WTC11 (cell line): ENCODE measurements around the gene SBSN. TPM values are rescaled to one million over a fixed set of nuclear protein-coding genes. Genes with fewer than 3 reads are reported as not detected.

Source experiments
- ATAC-seq: fragments of 200-7000 bp; cut with Tn5 transposase; 2 replicates; pipeline ENCODE4 v1.10.0; 2021; ENCODE audit warnings: mild to moderate bottlenecking, moderate library complexity
- CTCF ChIA-PET: fragments of 300-600 bp; sonication (Branson Sonifier 250); formaldehyde crosslinking; loops from one replicate; lab custom pipeline; 2021; ENCODE audit warnings: antibody characterized with exemption; lab: Charles Lee
- POLR2A ChIA-PET: fragments of 350-600 bp; sonication (Branson Sonifier 250); formaldehyde crosslinking; loops from one replicate; lab custom pipeline; 2021; ENCODE audit warnings: antibody characterized with exemption; lab: Charles Lee
- DNase-seq: peaks from one replicate; pipeline ENCODE4 v3.0.0; 2021; ENCODE audit warnings: low spot score
- H3K27ac Mint-ChIP-seq: 2 replicates; pipeline ENCODE4 v1.8.0; 2021; ENCODE audit warnings: mixed read lengths
- H3K27me3 Mint-ChIP-seq: 2 replicates; pipeline ENCODE4 v1.8.0; 2021; ENCODE audit warnings: low read depth, mild to moderate bottlenecking, moderate library complexity, mixed read lengths
- H3K36me3 Mint-ChIP-seq: 2 replicates; pipeline ENCODE4 v1.8.0; 2021; ENCODE audit warnings: mixed read lengths
- H3K4me1 Mint-ChIP-seq: 2 replicates; pipeline ENCODE4 v1.8.0; 2022; ENCODE audit warnings: mixed read lengths
- H3K4me3 Mint-ChIP-seq: 2 replicates; pipeline ENCODE4 v1.8.0; 2021; ENCODE audit warnings: mild to moderate bottlenecking, moderate library complexity, mixed read lengths
- H3K9me3 Mint-ChIP-seq: 2 replicates; pipeline ENCODE4 v1.8.0; 2021; ENCODE audit warnings: mixed read lengths
- ATF2 ChIP-seq: sonication (generic); formaldehyde crosslinking; IDR thresholded peaks from 2 replicates; pipeline ENCODE4 v1.8.1; 2022; ENCODE audit warnings: low read depth, missing genetic modification reagents, borderline replicate concordance
- CDX4 ChIP-seq: fragments of 250-450 bp; sonication (Bioruptor Pico); IDR thresholded peaks from 2 replicates; pipeline ENCODE4 v1.9.0; 2021; ENCODE audit warnings: moderate library complexity, mild to moderate bottlenecking, inconsistent platforms, borderline replicate concordance
- CREB1 ChIP-seq: sonication (generic); formaldehyde crosslinking; IDR thresholded peaks from 2 replicates; pipeline ENCODE4 v1.8.0; 2023; ENCODE audit warnings: mild to moderate bottlenecking, missing genetic modification reagents
- CREM ChIP-seq: sonication (generic); formaldehyde crosslinking; IDR thresholded peaks from 2 replicates; pipeline ENCODE4 v1.8.1; 2022; ENCODE audit warnings: mild to moderate bottlenecking, missing genetic modification reagents, moderate library complexity
- E2F5 ChIP-seq: sonication (generic); formaldehyde crosslinking; IDR thresholded peaks from 2 replicates; pipeline ENCODE4 v1.8.1; 2022; ENCODE audit warnings: mild to moderate bottlenecking, moderate library complexity, missing genetic modification reagents
- FOXK1 ChIP-seq: sonication (generic); formaldehyde crosslinking; IDR thresholded peaks from 2 replicates; pipeline ENCODE4 v1.8.0; 2022; ENCODE audit warnings: mild to moderate bottlenecking, moderate library complexity, missing genetic modification reagents
- FOXP4 ChIP-seq: sonication (generic); formaldehyde crosslinking; IDR thresholded peaks from 2 replicates; pipeline ENCODE4 v1.8.0; 2022; ENCODE audit warnings: mild to moderate bottlenecking, missing genetic modification reagents
- GABPB1 ChIP-seq: sonication (generic); formaldehyde crosslinking; IDR thresholded peaks from 2 replicates; pipeline ENCODE4 v1.8.1; 2023; ENCODE audit warnings: mild to moderate bottlenecking, missing genetic modification reagents
- HMGA2 ChIP-seq: fragments of 250-450 bp; sonication (Bioruptor Pico); IDR thresholded peaks from 2 replicates; pipeline ENCODE4 v1.4.0; 2021; ENCODE audit warnings: mild to moderate bottlenecking, moderate library complexity
- HMGXB4 ChIP-seq: sonication (generic); formaldehyde crosslinking; IDR thresholded peaks from 2 replicates; pipeline ENCODE4 v1.8.1; 2023; ENCODE audit warnings: mild to moderate bottlenecking, moderate library complexity, missing genetic modification reagents
- MAX ChIP-seq: sonication (generic); formaldehyde crosslinking; IDR thresholded peaks from 2 replicates; pipeline ENCODE4 v1.8.0; 2022; ENCODE audit warnings: mild to moderate bottlenecking, missing genetic modification reagents
- MXD4 ChIP-seq: fragments of 250-450 bp; sonication (Bioruptor Pico); IDR thresholded peaks from 2 replicates; pipeline ENCODE4 v1.8.0; 2021; ENCODE audit warnings: mild to moderate bottlenecking, moderate library complexity, borderline replicate concordance
- MYBL2 ChIP-seq: sonication (generic); formaldehyde crosslinking; IDR thresholded peaks from 2 replicates; pipeline ENCODE4 v1.8.1; 2023; ENCODE audit warnings: mild to moderate bottlenecking, moderate library complexity, missing genetic modification reagents
- OVOL2 ChIP-seq: fragments of 250-450 bp; sonication (Bioruptor Pico); IDR thresholded peaks from 2 replicates; pipeline ENCODE4 v1.9.0; 2021; ENCODE audit warnings: mild to moderate bottlenecking, borderline replicate concordance
- SP1 ChIP-seq: sonication (generic); formaldehyde crosslinking; conservative IDR thresholded peaks from 2 replicates; pipeline ENCODE4 v1.8.1; 2022; ENCODE audit warnings: missing genetic modification reagents
- USF1 ChIP-seq: sonication (generic); formaldehyde crosslinking; IDR thresholded peaks from 2 replicates; pipeline ENCODE4 v1.8.0; 2022; ENCODE audit warnings: mild to moderate bottlenecking, missing genetic modification reagents
- ZBTB21 ChIP-seq: sonication (generic); formaldehyde crosslinking; IDR thresholded peaks from 2 replicates; pipeline ENCODE4 v1.8.1; 2023; ENCODE audit warnings: mild to moderate bottlenecking, missing genetic modification reagents, borderline replicate concordance
- ZBTB43 ChIP-seq: sonication (generic); formaldehyde crosslinking; IDR thresholded peaks from 2 replicates; pipeline ENCODE4 v1.8.1; 2023; ENCODE audit warnings: mild to moderate bottlenecking, missing genetic modification reagents
- ZNF219 ChIP-seq: sonication (generic); formaldehyde crosslinking; IDR thresholded peaks from 2 replicates; pipeline ENCODE4 v1.8.0; 2023; ENCODE audit warnings: missing genetic modification reagents, mild to moderate bottlenecking, borderline replicate concordance
- ZNF232 ChIP-seq: sonication (generic); formaldehyde crosslinking; IDR thresholded peaks from 2 replicates; pipeline ENCODE4 v1.8.0; 2022; ENCODE audit warnings: mild to moderate bottlenecking, missing genetic modification reagents
- ZNF416 ChIP-seq: fragments of 250-450 bp; sonication (Bioruptor Pico); IDR thresholded peaks from 2 replicates; pipeline ENCODE4 v1.9.0; 2021; ENCODE audit warnings: mild to moderate bottlenecking, inconsistent platforms
- total RNA-seq: library from RNA; stranded (reverse); gene quantifications from 3 replicates; pipeline ENCODE4 v1.2.3, GENCODE V29; 2021

SBSN gene
- total RNA-seq, 1 experiment from 2014 or later, result 0.15 TPM

- peaks cover 24% of the 10 kb centered on the region; the same call in 1 of the 2 replicates for H3K36me3 Mint-ChIP-seq
- no peaks in the 10 kb centered on the region for H3K9me3 Mint-ChIP-seq
- H3K4me1 Mint-ChIP-seq, result peaks cover 23% of the 10 kb centered on the region
- H3K27me3 Mint-ChIP-seq, result no peaks in the 10 kb centered on the region; the same call in 1 of the 2 replicates
- DNase-seq (peak; percentile 52), ATAC-seq (peak; percentile 23)
- CTCF ChIA-PET, result no interaction called here
- POLR2A ChIA-PET, result no interaction called here
- TF ChIP-seq MAX, result 0 out of 2 replicates have a peak, but pooled peaks have one; percentile 2
- TF ChIP-seq E2F5 (CRISPR knock-in tag), result 0 out of 2 replicates have a peak, but pooled peaks have one; percentile 22
- no peak for TF ChIP-seq ZNF416 (CRISPR knock-in tag)
- H3K27ac Mint-ChIP-seq, result 0 out of 2 replicates have a peak overlapping the region, but pooled peaks have one; percentile 27
- H3K4me3 Mint-ChIP-seq, result peak overlapping the region; percentile 92
Measured at GRCh38 chr19:35545855-35546381, 17.8 kb upstream of the SBSN start.

- Mint-ChIP-seq H3K4me1 (peaks cover 23% of the 10 kb centered on the region), H3K27me3 (no peaks in the 10 kb centered on the region; the same call in 1 of the 2 replicates), H3K36me3 (peaks cover 24% of the 10 kb centered on the region), H3K9me3 (no peaks in the 10 kb centered on the region), H3K4me3 (peak within 1 kb of the TSS; percentile 92), H3K27ac (peak within 1 kb of the TSS; percentile 80)
- ChIA-PET POLR2A (no interaction called here), CTCF (interaction anchor here (1.2 to 2.0 kb wide), 2 partner anchors 12 to 35 kb away, joined by 3 to 6 read pairs; no protein-coding TSS in a partner anchor)
- ATAC-seq, result peak; percentile 85
- DNase-seq, result peak; percentile 93
- 0 out of 2 replicates have a peak, but pooled peaks have one; percentile 72 for TF ChIP-seq GABPB1 (CRISPR knock-in tag)
- peak; percentile 47; the same call in 1 of the 2 replicates for TF ChIP-seq ZBTB21 (CRISPR knock-in tag)
- peak; percentile 87 for TF ChIP-seq CREB1 (CRISPR knock-in tag)
- peak; percentile 98 for TF ChIP-seq CREM (CRISPR knock-in tag)
- no peak for TF ChIP-seq ATF2 (CRISPR knock-in tag)
- TF ChIP-seq CDX4 (CRISPR knock-in tag), result no peak
- peak; percentile 88 for TF ChIP-seq SP1
- peak; percentile 88 for TF ChIP-seq HMGXB4 (CRISPR knock-in tag)
- TF ChIP-seq MXD4 (CRISPR knock-in tag), result no peak
- peak; percentile 75 for TF ChIP-seq FOXK1 (CRISPR knock-in tag)
- no peak for TF ChIP-seq ZNF219
- TF ChIP-seq HMGA2, result 0 out of 2 replicates have a peak, but pooled peaks have one; percentile 10
- 0 out of 2 replicates have a peak, but pooled peaks have one; percentile 34 for TF ChIP-seq ZBTB43 (CRISPR knock-in tag)
- peak; percentile 69; the same call in 1 of the 2 replicates for TF ChIP-seq ZNF232
- TF ChIP-seq MYBL2 (CRISPR knock-in tag), result peak; percentile 85
- TF ChIP-seq OVOL2 (CRISPR knock-in tag), result no peak
- peak; percentile 77 for TF ChIP-seq FOXP4 (CRISPR knock-in tag)
- TF ChIP-seq USF1 (CRISPR knock-in tag), result peak; percentile 92
- no peak for TF ChIP-seq ZNF416 (CRISPR knock-in tag)
- peak; percentile 74; the same call in 1 of the 2 replicates for TF ChIP-seq E2F5 (CRISPR knock-in tag)
Measured at GRCh38 chr19:35545001-35545854, 17.1 kb upstream of the SBSN start, which contains the start of gene TMEM147. Gene TMEM147 (plus strand): TSS chr19:35545626. CDS start chr19:35545740, 114 bp downstream.
